K562 (cell line): ENCODE results near the gene PPP4R3B. TPM values are rescaled to one million over a fixed set of nuclear protein-coding genes. Genes with fewer than 3 reads are reported as not detected.

Experiments used
- ARID1B ChIP-seq: fragments of 450-650 bp; IDR thresholded peaks from 2 replicates; pipeline ENCODE4 v1.6.1; 2016; ENCODE audit warnings: antibody characterized with exemption, mild to moderate bottlenecking, inconsistent platforms
- CHD2 ChIP-seq: IDR thresholded peaks from 2 replicates; pipeline ENCODE4 v1.6.1; 2011; ENCODE audit warnings: low read depth, low read length
- CHD4 ChIP-seq: fragments of 200-600 bp; sonication (generic); IDR thresholded peaks from 3 replicates; pipeline ENCODE4 v1.6.1; 2012; ENCODE audit warnings: low read depth, mild to moderate bottlenecking, mixed read lengths, low read length, inconsistent platforms; ENCODE audit not compliant: insufficient read depth, insufficient replicate concordance, poor library complexity, severe bottlenecking
- FOXJ3 ChIP-seq: sonication (generic); formaldehyde crosslinking; IDR thresholded peaks from 2 replicates; pipeline ENCODE4 v1.4.0; 2020; ENCODE audit warnings: mild to moderate bottlenecking, missing genetic modification reagents
- GTF2E2 ChIP-seq: fragments of 200-800 bp; sonication (Bioruptor generic); IDR thresholded peaks from 2 replicates; pipeline ENCODE4 v1.6.1; 2016; ENCODE audit warnings: missing genetic modification characterization, missing compliant biosample characterization
- MBD2 ChIP-seq: sonication (generic); IDR thresholded peaks from 2 replicates; pipeline ENCODE4 v1.6.1; 2016; ENCODE audit warnings: low read depth, borderline replicate concordance
- NEUROD1 ChIP-seq: fragments of 150-350 bp; IDR thresholded peaks from 2 replicates; pipeline ENCODE4 v1.6.1; 2014; ENCODE audit warnings: borderline replicate concordance, low read length, low read depth; ENCODE audit not compliant: partially characterized antibody
- PHF8 ChIP-seq: fragments of 200-600 bp; sonication (generic); IDR thresholded peaks from 2 replicates; pipeline ENCODE4 v1.6.1; 2012; ENCODE audit warnings: mixed run types, mild to moderate bottlenecking, inconsistent platforms, low read length, moderate library complexity, borderline replicate concordance
- POLR2H ChIP-seq: IDR thresholded peaks from 2 replicates; pipeline ENCODE4 v1.6.1; 2016; ENCODE audit warnings: missing genetic modification characterization, low read depth, mild to moderate bottlenecking, control low read depth, missing compliant biosample characterization, moderate library complexity
- RBFOX2 ChIP-seq: fragments of 200-400 bp; formaldehyde crosslinking; IDR thresholded peaks from 2 replicates; pipeline ENCODE4 v1.6.1; 2017; ENCODE audit warnings: low read depth, mild to moderate bottlenecking, low read length, moderate library complexity
- SMARCB1 ChIP-seq: IDR thresholded peaks from 2 replicates; pipeline ENCODE4 v1.6.1; 2011; ENCODE audit warnings: improper control_type of control experiment, low read depth; ENCODE audit not compliant: insufficient read length
- SMARCC2 ChIP-seq: fragments of 450-650 bp; IDR thresholded peaks from 2 replicates; pipeline ENCODE4 v1.6.1; 2017; ENCODE audit warnings: antibody characterized with exemption, moderate library complexity, mild to moderate bottlenecking, low read depth
- TCF7L2 ChIP-seq: fragments of 150-350 bp; IDR thresholded peaks from 2 replicates; pipeline ENCODE4 v1.6.1; 2016; ENCODE audit warnings: low read depth, mild to moderate bottlenecking, low read length, moderate library complexity
- ZBTB26 ChIP-seq: fragments of 450-650 bp; formaldehyde crosslinking; IDR thresholded peaks from 2 replicates; pipeline ENCODE4 v1.4.0; 2022; ENCODE audit warnings: missing genetic modification characterization
- ZNF324 ChIP-seq: fragments of 250-450 bp; sonication (Bioruptor Pico); IDR thresholded peaks from 2 replicates; pipeline ENCODE4 v1.4.0; 2020; ENCODE audit warnings: mild to moderate bottlenecking
- polyA plus RNA-seq, 8 experiments: library from polyadenylated mRNA; depleted of rRNA in 4 of 8; stranded (reverse) in 5 of 8; unstranded in 3 of 8; fragments of >200 nt; fragmentation: Nextera tagmentation in 2 of 8; fragmentation: Illumina TruSeq in 1 of 8; extraction: Ambion mirVana in 2 of 8; extraction: Trizol in 1 of 8; gene quantifications; 2 replicates each; pipeline versions ENCODE4 v1.2.1 to v1.2.3, GENCODE V29; 2011 to 2014; ENCODE audit warnings: inconsistent platforms in 1 of 8, missing spikeins in 1 of 8
- total RNA-seq, 7 experiments: library from RNA; depleted of rRNA in 6 of 7; stranded (reverse); fragments of >200 nt in 6 of 7; fragmentation: Illumina TruSeq in 2 of 7; extraction: Trizol in 2 of 7; gene quantifications; 2 replicates each; pipeline versions ENCODE4 v1.2.1 to v1.2.3, GENCODE V29; 2011 to 2021; ENCODE audit warnings: low replicate concordance in 1 of 7
- TF ChIP-seq, protein P1 (sequence below), 2 experiments: fragments of 450-650 bp in 1 of 2; IDR thresholded peaks; 2 replicates each; pipeline ENCODE4 v1.6.1; 2011 to 2017; ENCODE audit warnings: low read depth in 2 of 2, antibody characterized with exemption in 1 of 2, borderline replicate concordance in 1 of 2, low read length in 1 of 2, mild to moderate bottlenecking in 1 of 2, mixed read lengths in 1 of 2; ENCODE audit not compliant: control insufficient read depth in 1 of 2

PPP4R3B gene
- total and polyA plus RNA-seq, 9 of the 15 experiments (the other 6 are each of a cell fraction or from before 2014, with no cell fraction given), result 13.2 to 59.2 (median 41.9) TPM

- TF ChIP-seq, protein P1, sequence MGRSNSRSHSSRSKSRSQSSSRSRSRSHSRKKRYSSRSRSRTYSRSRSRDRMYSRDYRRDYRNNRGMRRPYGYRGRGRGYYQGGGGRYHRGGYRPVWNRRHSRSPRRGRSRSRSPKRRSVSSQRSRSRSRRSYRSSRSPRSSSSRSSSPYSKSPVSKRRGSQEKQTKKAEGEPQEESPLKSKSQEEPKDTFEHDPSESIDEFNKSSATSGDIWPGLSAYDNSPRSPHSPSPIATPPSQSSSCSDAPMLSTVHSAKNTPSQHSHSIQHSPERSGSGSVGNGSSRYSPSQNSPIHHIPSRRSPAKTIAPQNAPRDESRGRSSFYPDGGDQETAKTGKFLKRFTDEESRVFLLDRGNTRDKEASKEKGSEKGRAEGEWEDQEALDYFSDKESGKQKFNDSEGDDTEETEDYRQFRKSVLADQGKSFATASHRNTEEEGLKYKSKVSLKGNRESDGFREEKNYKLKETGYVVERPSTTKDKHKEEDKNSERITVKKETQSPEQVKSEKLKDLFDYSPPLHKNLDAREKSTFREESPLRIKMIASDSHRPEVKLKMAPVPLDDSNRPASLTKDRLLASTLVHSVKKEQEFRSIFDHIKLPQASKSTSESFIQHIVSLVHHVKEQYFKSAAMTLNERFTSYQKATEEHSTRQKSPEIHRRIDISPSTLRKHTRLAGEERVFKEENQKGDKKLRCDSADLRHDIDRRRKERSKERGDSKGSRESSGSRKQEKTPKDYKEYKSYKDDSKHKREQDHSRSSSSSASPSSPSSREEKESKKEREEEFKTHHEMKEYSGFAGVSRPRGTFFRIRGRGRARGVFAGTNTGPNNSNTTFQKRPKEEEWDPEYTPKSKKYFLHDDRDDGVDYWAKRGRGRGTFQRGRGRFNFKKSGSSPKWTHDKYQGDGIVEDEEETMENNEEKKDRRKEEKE (IDR thresholded peaks at IDR 0.05; ENCODE audit: borderline replicate concordance in 1 of 2, control insufficient read depth in 1 of 2, low read depth in 2 of 2, low read length in 1 of 2), result no peak
- no peak for TF ChIP-seq SMARCB1
- TF ChIP-seq ZNF324, result no peak
- TF ChIP-seq TCF7L2, result no peak
- no peak for TF ChIP-seq CHD4
- no peak for TF ChIP-seq CHD2
- TF ChIP-seq ZBTB26 (CRISPR knock-in tag), result no peak
- no peak for TF ChIP-seq POLR2H
- no peak for TF ChIP-seq PHF8
- TF ChIP-seq ARID1B, result no peak
- TF ChIP-seq SMARCC2, result no peak
- no peak for TF ChIP-seq MBD2
- TF ChIP-seq FOXJ3, result no peak
- TF ChIP-seq RBFOX2, result no peak
- TF ChIP-seq NEUROD1, result no peak
- TF ChIP-seq GTF2E2 (tag), result no peak
Measured at GRCh38 chr2:55618275-55619055, 1.0 kb upstream of the PPP4R3B start (continued).
